NCI-H2081 treated with DMSO at 0.1 percent for 48 hours (cell line): ENCODE data around the gene LYL1.

Experiments used
- DNase-seq: peaks from one replicate; lab custom pipeline; 2025; lab: John Stamatoyannopoulos, UW

Gene LYL1

GRCh38 chr19:13055213-13056051 lies 47.2 kb downstream of the LYL1 start:
- DNase-seq = no peak

DNA sequence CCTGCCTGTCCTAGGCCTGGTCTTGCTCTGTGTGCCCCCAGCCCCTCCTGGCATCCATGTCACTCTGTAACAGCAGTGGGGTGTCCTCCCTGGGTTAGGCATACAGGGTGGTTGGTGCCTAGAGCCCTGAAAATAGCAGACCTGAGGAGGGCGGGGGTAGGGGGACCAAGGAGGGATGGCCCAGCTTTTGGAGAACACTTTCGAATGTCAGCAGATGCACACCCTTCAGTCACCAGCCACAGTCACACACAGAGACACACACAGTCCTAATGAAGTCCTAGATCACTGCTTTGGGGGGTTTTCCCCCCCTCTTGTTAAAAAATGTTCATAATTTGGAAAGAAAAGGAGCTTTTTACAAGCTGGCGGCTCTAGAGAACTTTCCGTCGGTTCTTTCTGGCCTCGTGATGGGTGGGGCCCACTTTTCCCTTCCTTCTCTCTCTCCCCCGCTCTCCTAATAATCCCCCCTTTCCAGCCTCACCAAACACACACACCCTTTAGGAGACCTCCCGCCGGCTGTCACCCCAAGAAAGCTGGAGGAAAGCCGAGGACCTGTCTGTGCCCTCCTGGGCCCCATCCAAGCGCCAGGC lies 47.9 kb downstream of the LYL1 start:
- DNase-seq = no peak

DNA sequence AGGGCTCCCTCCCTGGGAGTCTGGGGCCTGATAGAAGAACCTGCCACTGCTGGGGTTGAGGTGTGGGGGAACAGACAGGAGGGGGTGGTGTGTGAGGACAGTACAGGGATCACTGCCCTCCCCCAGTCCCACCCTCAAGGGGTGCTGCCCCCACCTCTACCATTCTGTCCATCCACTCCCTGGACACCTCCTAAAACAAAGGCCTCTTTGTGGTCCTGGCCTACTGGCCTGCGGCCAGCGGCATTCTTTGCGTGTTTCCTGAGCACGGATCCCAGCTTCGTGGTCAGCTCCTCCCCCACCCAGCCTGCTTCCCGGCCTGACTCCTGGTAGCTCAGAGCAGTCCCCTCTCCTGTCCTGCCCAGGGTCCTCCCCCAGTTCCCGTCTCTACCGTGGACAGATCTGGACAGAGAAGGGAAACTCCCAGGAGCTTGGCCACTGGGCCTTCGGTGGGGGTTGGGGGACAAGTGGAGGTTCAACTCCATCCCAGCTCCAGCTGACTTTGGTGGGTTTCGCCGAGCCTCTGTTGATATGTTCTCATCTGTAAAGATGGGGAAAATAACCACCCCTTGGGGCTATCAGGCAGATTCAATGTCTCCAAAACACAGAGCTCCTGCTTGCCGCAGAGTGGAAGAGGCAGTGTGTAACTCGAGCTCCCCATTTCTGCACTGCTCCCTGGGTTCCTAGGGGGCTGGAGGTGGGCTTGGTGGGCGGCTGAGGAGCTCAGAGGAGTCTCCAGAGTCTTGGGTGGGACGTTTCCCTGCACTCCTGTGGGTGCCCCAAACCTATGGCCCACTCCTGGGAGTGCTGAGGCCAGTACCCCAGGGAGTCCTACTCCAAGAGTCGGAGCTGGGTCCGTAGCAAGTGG lies 48.7 kb downstream of the LYL1 start:
- DNase-seq = no peak

- DNase-seq = no peak
Observed at GRCh38 chr19:13053238-13053637, 49.4 kb downstream of the LYL1 start.

DNA sequence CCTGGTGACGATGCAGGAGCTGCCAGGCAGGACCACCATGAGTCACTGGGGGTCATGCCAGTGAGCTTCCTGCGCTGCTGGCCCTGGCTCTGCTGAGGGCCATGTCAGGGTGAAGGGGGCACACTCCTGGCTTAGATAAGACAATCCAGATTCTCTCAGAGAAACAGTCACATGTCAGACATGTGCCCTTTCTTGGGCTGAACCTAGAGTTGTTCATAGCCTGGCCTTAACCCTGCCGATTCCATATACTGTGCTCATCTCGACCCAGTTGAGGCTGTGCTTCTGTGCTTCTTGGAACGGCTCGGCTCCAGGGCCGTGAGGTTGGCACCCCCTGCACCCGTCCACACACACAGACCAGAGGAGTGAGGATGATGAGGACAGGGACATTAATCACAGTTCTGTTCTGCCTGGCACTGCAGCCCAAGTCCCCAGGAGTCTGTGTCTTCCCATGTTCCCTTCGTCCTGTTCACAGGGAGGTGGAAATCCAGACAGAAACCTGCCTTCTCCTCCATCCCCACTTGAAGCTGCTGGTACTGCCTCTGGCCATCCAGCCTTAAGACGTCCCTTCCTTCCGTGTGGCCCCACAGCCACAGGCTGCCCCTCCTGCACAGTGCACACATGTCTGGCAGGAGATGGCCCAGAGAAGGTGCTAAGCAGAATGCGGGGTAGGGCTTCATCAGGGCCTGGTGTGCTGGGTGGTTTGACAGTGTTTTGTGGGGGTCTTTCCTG lies 50.0 kb downstream of the LYL1 start:
- no peak for DNase-seq

DNA sequence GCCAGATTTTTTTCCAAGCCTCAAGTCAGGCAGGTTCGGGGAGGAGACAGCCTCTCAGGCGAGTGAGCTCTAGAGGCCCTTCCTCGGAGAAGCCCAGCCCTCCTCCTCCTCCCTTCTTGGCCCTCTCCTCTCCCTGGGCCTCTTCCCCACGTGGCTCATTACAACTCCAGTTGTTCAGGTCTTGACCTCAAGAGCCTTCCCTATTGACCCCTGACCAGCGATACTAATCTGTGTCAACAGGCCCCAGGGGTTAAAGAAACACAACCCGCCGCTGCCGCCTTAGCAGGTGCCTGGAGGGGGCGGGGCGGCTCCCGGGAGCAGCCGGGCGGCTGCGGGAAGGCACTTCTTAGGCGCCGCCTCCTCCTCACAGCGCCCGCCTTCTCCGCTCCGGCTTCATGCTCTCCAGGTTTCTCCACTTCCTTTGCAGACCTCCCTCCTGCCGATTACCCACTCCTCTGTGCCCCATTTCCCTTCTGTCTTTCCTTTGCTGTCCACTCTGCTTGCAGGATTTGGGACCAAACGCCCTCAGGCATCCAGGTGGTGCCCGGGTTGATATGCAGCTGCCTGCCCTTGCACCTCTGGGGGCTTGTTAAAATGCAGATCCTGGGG lies 51.0 kb downstream of the LYL1 start:
- no peak for DNase-seq

- no peak for DNase-seq
Observed at GRCh38 chr19:13050274-13050673, 52.4 kb downstream of the LYL1 start.
